WTC11 (cell line): ENCODE data around the gene MAMSTR.

Experiments used
- CTCF ChIP-seq: fragments of 200-600 bp; IDR thresholded peaks from 2 replicates; pipeline ENCODE4 v1.8.0; 2022; ENCODE audit warnings: antibody characterized with exemption
- IRF1 ChIP-seq: sonication (generic); formaldehyde crosslinking; IDR thresholded peaks from 2 replicates; pipeline ENCODE4 v1.8.0; 2023; ENCODE audit warnings: missing genetic modification reagents
- NR3C1 ChIP-seq: sonication (generic); formaldehyde crosslinking; conservative IDR thresholded peaks from 2 replicates; pipeline ENCODE4 v1.8.1; 2023; ENCODE audit warnings: low read depth, mild to moderate bottlenecking, missing genetic modification reagents

- TF ChIP-seq CTCF (no peak), IRF1 (CRISPR knock-in tag) (no peak), NR3C1 (CRISPR knock-in tag) (no peak)
These were observed 7.0 kb upstream of the MAMSTR start for GRCh38 chr19:48726556-48726955.
